ENCODE results near the gene ATP5PB.

DNA sequence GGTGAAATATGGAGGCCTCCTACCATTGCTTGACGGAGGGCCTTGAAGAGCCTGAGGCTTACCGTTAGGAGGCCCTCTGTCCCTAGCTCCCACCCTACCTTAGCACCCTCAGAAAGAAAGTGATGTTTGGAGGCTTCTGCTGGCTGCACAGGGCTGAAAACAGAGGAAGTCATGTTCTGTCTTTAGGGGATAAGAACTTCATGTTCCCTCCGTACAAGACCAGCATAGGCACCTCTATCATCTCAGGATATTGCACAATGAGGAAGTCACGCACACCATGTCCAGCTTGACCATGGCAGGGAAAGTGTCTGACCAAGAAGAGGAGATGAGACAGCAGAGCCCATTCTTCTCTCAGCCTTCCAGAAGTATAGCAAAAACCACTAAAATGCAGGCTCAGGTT lies 40.3 kb downstream of the ATP5PB start:
- TF ChIP-seq POLR2AphosphoS5 (IDR thresholded peaks at IDR 0.05; ENCODE audit: low read depth, low read length): no peak
- no peak for TF ChIP-seq TAF1 (IDR thresholded peaks at IDR 0.05; ENCODE audit: borderline replicate concordance, low read depth, low read length)
- TF ChIP-seq POLR2A (IDR thresholded peaks at IDR 0.05; ENCODE audit: low read depth, low read length): no peak
